Neural cell (in vitro differentiated cells): ENCODE data around the gene PALD1.

ENCODE experiments used
- CTCF ChIP-seq: fragments of 450-650 bp; IDR thresholded peaks from 2 replicates; pipeline ENCODE4 v1.5.1; 2014; ENCODE audit warnings: antibody characterized with exemption, mild to moderate bottlenecking, moderate library complexity; ENCODE audit not compliant: poor library complexity, severe bottlenecking
- EP300 ChIP-seq: fragments of 450-650 bp; conservative IDR thresholded peaks from 2 replicates; pipeline ENCODE4 v1.6.1; 2014; ENCODE audit warnings: antibody characterized with exemption, mild to moderate bottlenecking, moderate library complexity; ENCODE audit not compliant: poor library complexity, severe bottlenecking
- MXI1 ChIP-seq: fragments of 450-650 bp; conservative IDR thresholded peaks from 2 replicates; pipeline ENCODE4 v1.6.1; 2014; ENCODE audit warnings: antibody characterized with exemption, mild to moderate bottlenecking; ENCODE audit not compliant: poor library complexity, severe bottlenecking
- POLR2AphosphoS5 ChIP-seq: IDR thresholded peaks from 2 replicates; pipeline ENCODE4 v1.6.1; 2012
- RAD21 ChIP-seq: fragments of 450-650 bp; conservative IDR thresholded peaks from 2 replicates; pipeline ENCODE4 v1.6.1; 2014; ENCODE audit warnings: antibody characterized with exemption, mild to moderate bottlenecking, moderate library complexity
- REST ChIP-seq: IDR thresholded peaks from 2 replicates; pipeline ENCODE4 v1.6.1; 2012; ENCODE audit warnings: borderline replicate concordance
- TAF1 ChIP-seq: IDR thresholded peaks from 2 replicates; pipeline ENCODE4 v1.6.1; 2012; ENCODE audit warnings: low read depth

- TF ChIP-seq CTCF (no peak), POLR2AphosphoS5 (no peak), REST (no peak), EP300 (no peak), RAD21 (no peak), TAF1 (no peak), MXI1 (no peak)
These were observed 13.0 kb downstream of the PALD1 start for GRCh38 chr10:70491614-70492013.
